Coronary artery (tissue), 2 donors: ENCODE data around the gene CLNK.

Experiments used
- DNase-seq: peaks from one replicate; pipeline ENCODE4 v3.0.0-alpha.2; 2017; ENCODE audit warnings: low spot score
- H3K27ac ChIP-seq, 2 donors: fragments of 200-600 bp; sonication (generic); one replicate each; pipeline ENCODE4 v1.5.1; 2016 to 2019
- H3K4me3 ChIP-seq: fragments of 200-600 bp; sonication (generic); 2 replicates; pipeline ENCODE4 v1.5.1; 2016; ENCODE audit warnings: mild to moderate bottlenecking, moderate library complexity
- CTCF ChIP-seq: fragments of 200-600 bp; sonication (generic); IDR thresholded peaks from one replicate; pipeline ENCODE4 v1.5.1; 2019; ENCODE audit warnings: antibody characterized with exemption

CLNK gene

DNA sequence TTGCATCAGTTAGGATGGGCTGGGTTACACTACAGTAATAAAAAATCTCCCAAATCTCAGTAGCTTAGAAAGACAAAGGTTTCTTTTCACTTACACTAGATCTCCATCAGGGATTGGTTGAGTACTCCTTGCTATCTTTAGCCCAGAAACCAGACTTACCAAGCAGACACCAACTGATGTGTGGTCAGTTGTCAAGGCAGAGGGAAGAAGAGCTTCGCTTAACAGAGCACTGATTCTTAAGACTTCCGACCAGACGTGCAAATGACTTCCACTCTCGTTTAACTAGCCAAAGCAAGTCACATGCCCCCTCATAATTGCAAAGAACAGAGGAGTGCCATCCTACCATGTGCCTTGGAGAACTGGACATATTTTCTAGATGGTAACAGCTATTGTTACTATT, 221.7 kb downstream of the CLNK start:
- H3K27ac ChIP-seq = no peak overlapping the region
- H3K4me3 ChIP-seq = no peak overlapping the region
- TF ChIP-seq CTCF = no peak
- no peak for DNase-seq

GRCh38 chr4:10461850-10462400, 222.6 kb downstream of the CLNK start:
- Histone ChIP-seq H3K4me3 (peak overlapping the region; percentile 60), H3K27ac (no peak overlapping the region)

DNA sequence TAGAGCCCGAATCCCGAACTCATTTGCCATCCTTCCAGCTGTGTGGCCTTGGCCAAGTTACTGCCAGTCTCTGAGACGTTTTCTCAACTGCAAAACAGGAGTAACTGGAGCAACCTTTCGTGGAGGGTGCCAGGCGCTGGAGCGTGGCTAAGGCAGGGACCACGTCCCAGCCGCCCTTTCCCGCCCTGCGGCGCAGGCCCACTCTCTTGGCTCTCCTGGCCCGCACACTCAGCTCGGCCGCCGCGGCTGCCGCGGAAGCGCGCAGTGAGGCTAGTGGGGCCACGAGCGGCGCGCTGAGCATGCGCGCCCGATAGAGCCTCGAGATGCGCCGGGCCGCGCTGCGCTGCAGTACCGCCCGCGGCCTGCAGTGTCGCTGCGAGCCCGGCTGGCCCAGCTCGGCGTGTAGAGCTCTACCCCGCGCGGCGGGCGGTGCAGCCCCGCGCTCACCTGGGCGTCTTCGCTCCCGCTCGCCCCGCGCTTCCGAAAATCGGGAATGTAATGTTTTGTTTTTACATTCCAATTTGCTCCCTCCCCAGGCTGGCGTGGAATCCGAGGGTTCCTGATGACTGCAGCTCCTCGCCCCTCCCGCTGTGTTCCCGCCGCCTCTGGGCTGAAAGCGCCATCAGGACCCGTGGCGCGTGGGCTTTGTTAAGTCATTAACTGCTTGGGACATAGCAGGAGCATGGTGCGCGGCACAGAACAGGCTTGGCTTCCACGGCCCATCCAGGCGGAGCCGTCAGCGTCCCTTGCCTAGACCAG, 223.3 kb downstream of the CLNK start:
- TF ChIP-seq CTCF = peak; percentile 90
- Histone ChIP-seq H3K27ac (no peak overlapping the region), H3K4me3 (peak overlapping the region; percentile 60)
- DNase-seq = no peak

More at GRCh38 chr4:10461850-10462400, 222.6 kb downstream of the CLNK start:
- TF ChIP-seq CTCF = no peak
- DNase-seq = no peak

DNA sequence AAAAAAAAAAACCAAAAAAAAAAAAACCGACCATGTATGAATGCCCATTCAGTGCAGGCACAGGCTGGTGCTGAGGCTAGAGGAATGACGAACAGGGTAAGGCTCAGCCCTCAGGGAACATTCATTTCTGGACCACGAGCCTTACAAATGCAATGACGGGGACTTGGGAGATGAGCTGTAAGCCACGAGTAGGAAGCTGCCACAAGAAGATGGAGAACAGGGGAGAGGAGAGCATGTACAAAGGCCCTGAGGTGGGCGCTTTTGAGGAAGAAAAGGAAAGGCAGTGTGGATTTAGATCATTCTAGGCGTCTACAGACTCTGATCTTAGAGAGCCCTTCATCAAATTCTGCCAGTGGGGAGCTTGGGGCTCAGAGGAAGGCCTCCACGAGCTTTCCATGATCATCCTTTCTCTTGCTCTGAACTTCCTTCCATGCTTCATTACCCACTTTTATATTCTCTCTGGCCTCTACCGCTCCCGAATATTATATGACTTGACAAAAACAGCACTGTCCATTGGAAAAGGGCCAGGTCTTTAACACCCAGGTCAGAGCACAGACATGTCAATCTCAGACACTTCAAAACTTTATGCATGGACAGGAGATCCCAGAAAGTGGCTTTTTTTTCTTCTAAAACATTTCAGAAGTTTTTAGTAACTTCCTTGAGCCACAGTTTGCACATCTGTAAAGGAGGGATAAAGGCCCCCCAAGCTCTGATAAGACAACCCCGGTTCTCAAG, 224.1 kb downstream of the CLNK start:
- no peak for DNase-seq
- Histone ChIP-seq H3K4me3 (no peak overlapping the region), H3K27ac (no peak overlapping the region)
- TF ChIP-seq CTCF = no peak

DNA sequence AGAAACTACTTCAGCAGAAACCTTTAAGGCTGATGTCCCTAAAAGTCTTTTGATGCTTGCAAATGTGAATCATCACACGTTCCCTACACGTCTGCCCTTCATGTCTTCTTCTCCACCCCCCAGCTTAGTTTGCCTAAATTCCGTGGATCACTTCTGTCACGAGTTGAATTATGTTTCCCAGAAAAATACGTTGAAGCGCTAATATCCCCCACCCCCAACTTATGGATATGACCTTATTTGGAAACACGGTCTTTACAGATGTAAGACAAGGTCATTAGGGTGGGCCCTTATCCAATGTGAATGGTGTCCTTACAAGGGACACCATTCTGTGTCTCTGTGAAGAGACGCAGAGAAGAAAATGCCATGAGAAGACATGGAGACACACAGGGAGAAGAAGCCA, 225.3 kb downstream of the CLNK start:
- TF ChIP-seq CTCF = no peak

DNA sequence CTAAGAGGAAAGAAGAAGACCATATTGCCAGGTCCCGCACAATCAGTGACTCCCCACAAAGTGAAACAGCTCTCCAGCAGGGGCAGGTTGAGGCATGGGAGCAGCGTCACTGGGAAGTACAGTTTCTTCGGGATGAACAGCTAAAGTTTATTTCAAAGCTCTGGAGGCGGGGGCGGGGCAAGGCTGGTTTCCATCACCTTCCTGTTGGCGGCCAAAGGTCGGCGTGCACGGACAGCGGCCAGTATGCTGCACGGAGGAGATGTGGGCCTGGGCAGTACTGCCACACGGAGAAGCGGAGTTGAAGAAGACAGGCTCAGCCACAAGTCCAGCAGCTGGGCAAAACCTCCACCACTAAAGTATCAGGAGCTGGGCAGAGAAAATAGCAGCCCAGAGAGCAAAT, 226.4 kb downstream of the CLNK start:
- Histone ChIP-seq H3K27ac (no peak overlapping the region), H3K4me3 (no peak overlapping the region)
- DNase-seq = no peak

More for the DNA sequence above, 225.3 kb downstream of the CLNK start:
- no peak for DNase-seq
- Histone ChIP-seq H3K4me3 (no peak overlapping the region), H3K27ac (no peak overlapping the region)

More for the DNA sequence above, 226.4 kb downstream of the CLNK start:
- TF ChIP-seq CTCF = no peak
